H1 (cell line): ENCODE results near the gene LAMP5. TPM values are rescaled to one million over a fixed set of nuclear protein-coding genes. Genes with fewer than 3 reads are reported as not detected.

Experiments used
- CTCF ChIA-PET: fragments of 300-600 bp; sonication (Branson Sonifier 250); formaldehyde crosslinking; loops from one replicate; lab custom pipeline; 2021; ENCODE audit not compliant: partially characterized antibody; lab: Charles Lee
- POLR2A ChIA-PET: fragments of 300-600 bp; sonication (Branson Sonifier 250); formaldehyde crosslinking; loops from one replicate; lab custom pipeline; 2021; ENCODE audit warnings: inconsistent platforms; ENCODE audit not compliant: partially characterized antibody; lab: Charles Lee
- DNase-seq, 2 experiments: peaks; one replicate each; pipeline versions ENCODE4 v3.0.0 to v3.0.0-alpha.2; 2010 to 2022; ENCODE audit warnings: low spot score in 2 of 2, low read depth in 1 of 2, mixed read lengths in 1 of 2
- FAIRE-seq: peaks from 2 replicates; lab custom pipeline; 2011; peaks lifted over from hg19 to GRCh38; lab: Jason Lieb, UNC
- H2AFZ ChIP-seq: 2 replicates; pipeline ENCODE4 v1.8.1; 2012; ENCODE audit warnings: low read length, inconsistent platforms
- H2AK5ac ChIP-seq: 2 replicates; pipeline ENCODE4 v1.6.1; 2013; ENCODE audit warnings: low read depth, low read length
- H2BK120ac ChIP-seq: replicated peaks from 2 replicates; pipeline ENCODE3; 2013; ENCODE audit warnings: low read depth, low read length, inconsistent platforms
- H2BK12ac ChIP-seq: 2 replicates; pipeline ENCODE4 v1.6.1; 2013; ENCODE audit warnings: low read depth, low read length
- H2BK15ac ChIP-seq: 2 replicates; pipeline ENCODE4 v1.6.1; 2013; ENCODE audit warnings: low read length
- H2BK20ac ChIP-seq: 2 replicates; pipeline ENCODE4 v1.6.1; 2013; ENCODE audit warnings: low read length
- H2BK5ac ChIP-seq: 2 replicates; pipeline ENCODE4 v1.6.1; 2013; ENCODE audit warnings: low read depth, low read length
- H3K14ac ChIP-seq: 2 replicates; pipeline ENCODE4 v1.6.1; 2013; ENCODE audit warnings: inconsistent platforms; ENCODE audit not compliant: insufficient read length
- H3K18ac ChIP-seq: 2 replicates; pipeline ENCODE4 v1.6.1; 2013; ENCODE audit warnings: low read length; ENCODE audit errors: extremely low read depth
- H3K23ac ChIP-seq: 2 replicates; pipeline ENCODE4 v1.6.1; 2013; ENCODE audit warnings: inconsistent platforms; ENCODE audit not compliant: insufficient read length
- H3K23me2 ChIP-seq: 2 replicates; pipeline ENCODE4 v1.6.1; 2013; ENCODE audit warnings: low read depth, low read length
- H3K27ac ChIP-seq: 2 replicates; pipeline ENCODE4 v1.6.1; 2011; ENCODE audit warnings: low read depth, low read length, inconsistent platforms
- H3K27me3 ChIP-seq, 4 experiments: replicated peaks in 1 of 4; 1 replicate in 1 of 4; 2 replicates in 3 of 4; pipeline versions ENCODE4 v1.6.1 to v1.8.1; 2011 to 2013; ENCODE audit warnings: low read length in 3 of 4, mild to moderate bottlenecking in 3 of 4, inconsistent platforms in 2 of 4, mixed read lengths in 2 of 4, moderate library complexity in 1 of 4; ENCODE audit not compliant: control insufficient read depth in 3 of 4, insufficient read depth in 3 of 4; ENCODE audit errors: extremely low read depth in 1 of 4
- H3K36me3 ChIP-seq, 4 experiments: 2 replicates each; pipeline versions ENCODE4 v1.6.1 to v1.8.1; 2011 to 2013; ENCODE audit warnings: mild to moderate bottlenecking in 4 of 4, low read length in 3 of 4, moderate library complexity in 2 of 4, control low read depth in 1 of 4, inconsistent platforms in 1 of 4; ENCODE audit not compliant: insufficient read depth in 4 of 4, control insufficient read depth in 2 of 4
- H3K4ac ChIP-seq: replicated peaks from 2 replicates; pipeline ENCODE3; 2013; ENCODE audit warnings: low read length, low read depth, mixed read lengths, inconsistent platforms; ENCODE audit not compliant: insufficient read length
- H3K4me1 ChIP-seq, 4 experiments: replicated peaks in 1 of 4; 1 replicate in 1 of 4; 2 replicates in 3 of 4; pipeline versions ENCODE4 v1.6.1 to v1.8.1; 2011 to 2013; ENCODE audit warnings: low read length in 3 of 4, inconsistent platforms in 2 of 4, mixed read lengths in 1 of 4; ENCODE audit not compliant: insufficient read depth in 4 of 4, control insufficient read depth in 3 of 4
- H3K4me2 ChIP-seq, 2 experiments: 2 replicates each; pipeline versions ENCODE4 v1.6.1 to v1.8.1; 2011 to 2013; ENCODE audit warnings: low read depth in 2 of 2, low read length in 2 of 2, control low read depth in 1 of 2, inconsistent platforms in 1 of 2, mild to moderate bottlenecking in 1 of 2; ENCODE audit not compliant: insufficient read depth in 1 of 2
- H3K4me3 ChIP-seq, 4 experiments: fragments of 200-600, 300-600 bp in 1 of 4; sonication (generic), shearing (Covaris generic), sonication (Bioruptor Twin) in 1 of 4; 2 replicates each; pipeline versions ENCODE4 v1.5.1 to v1.8.1; 2011 to 2016; ENCODE audit warnings: low read length in 4 of 4, low read depth in 3 of 4, control low read depth in 2 of 4, inconsistent platforms in 2 of 4, mild to moderate bottlenecking in 2 of 4, mixed read lengths in 1 of 4, moderate library complexity in 1 of 4; ENCODE audit not compliant: insufficient read depth in 2 of 4; ENCODE audit errors: extremely low read depth in 1 of 4
- H3K56ac ChIP-seq: replicated peaks from 2 replicates; pipeline ENCODE3; 2013; ENCODE audit warnings: low read depth, mild to moderate bottlenecking, mixed read lengths, low read length, inconsistent platforms; ENCODE audit not compliant: insufficient read length
- H3K79me1 ChIP-seq: 2 replicates; pipeline ENCODE4 v1.6.1; 2013; ENCODE audit warnings: low read depth, low read length, control low read depth
- H3K79me2 ChIP-seq, 2 experiments: 2 replicates each; pipeline versions ENCODE4 v1.6.1 to v1.8.1; 2012 to 2013; ENCODE audit warnings: low read length in 2 of 2, mild to moderate bottlenecking in 2 of 2, inconsistent platforms in 1 of 2; ENCODE audit not compliant: insufficient read depth in 2 of 2, control insufficient read depth in 1 of 2
- H3K9ac ChIP-seq, 4 experiments: replicated peaks in 1 of 4; 1 replicate in 1 of 4; 2 replicates in 3 of 4; pipeline versions ENCODE4 v1.6.1 to v1.8.1; 2011 to 2013; ENCODE audit warnings: low read depth in 3 of 4, low read length in 3 of 4, control low read depth in 2 of 4, mild to moderate bottlenecking in 2 of 4, moderate library complexity in 2 of 4, inconsistent platforms in 1 of 4; ENCODE audit errors: extremely low read depth in 1 of 4
- H3K9me3 ChIP-seq, 2 experiments: 2 replicates each; pipeline versions ENCODE4 v1.6.1 to v1.8.1; 2012 to 2013; ENCODE audit warnings: mild to moderate bottlenecking in 2 of 2, moderate library complexity in 2 of 2, control low read depth in 1 of 2, inconsistent platforms in 1 of 2, low read depth in 1 of 2, low read length in 1 of 2, mixed read lengths in 1 of 2; ENCODE audit not compliant: insufficient read depth in 2 of 2
- H4K20me1 ChIP-seq, 2 experiments: replicated peaks in 1 of 2; 2 replicates each; pipeline versions ENCODE3 to v1.8.1; 2011 to 2013; ENCODE audit warnings: inconsistent platforms in 2 of 2, low read length in 2 of 2, mild to moderate bottlenecking in 1 of 2; ENCODE audit not compliant: insufficient read depth in 2 of 2, control insufficient read depth in 1 of 2
- H4K5ac ChIP-seq: 2 replicates; pipeline ENCODE4 v1.6.1; 2013; ENCODE audit warnings: low read length, low read depth, mixed read lengths, inconsistent platforms; ENCODE audit not compliant: insufficient read length
- H4K8ac ChIP-seq: 2 replicates; pipeline ENCODE4 v1.8.0; 2013; ENCODE audit warnings: mild to moderate bottlenecking, moderate library complexity, low read length, inconsistent platforms; ENCODE audit not compliant: insufficient read depth; ENCODE audit errors: extremely low read depth
- H4K91ac ChIP-seq: replicated peaks from 2 replicates; pipeline ENCODE3; 2013; ENCODE audit warnings: low read length, mixed read lengths, inconsistent platforms; ENCODE audit not compliant: insufficient read length
- BRCA1 ChIP-seq: IDR thresholded peaks from 2 replicates; pipeline ENCODE4 v1.6.1; 2012; ENCODE audit warnings: low read depth, low read length, improper control_type of control experiment
- CEBPB ChIP-seq: IDR thresholded peaks from 2 replicates; pipeline ENCODE4 v1.6.1; 2012; ENCODE audit warnings: low read depth, low read length
- FOSL1 ChIP-seq: IDR thresholded peaks from 2 replicates; pipeline ENCODE4 v1.6.1; 2011; ENCODE audit warnings: mild to moderate bottlenecking, low read depth, low read length, moderate library complexity; ENCODE audit not compliant: insufficient read depth
- GABPA ChIP-seq: IDR thresholded peaks from 2 replicates; pipeline ENCODE4 v1.6.1; 2011; ENCODE audit warnings: mild to moderate bottlenecking, low read length, moderate library complexity, borderline replicate concordance; ENCODE audit not compliant: insufficient read depth
- KDM1A ChIP-seq: fragments of 200-600, 300-600 bp; sonication (generic); IDR thresholded peaks from 2 replicates; pipeline ENCODE4 v1.7.1; 2016; ENCODE audit warnings: mild to moderate bottlenecking, low read length, borderline replicate concordance
- POLR2A ChIP-seq, 2 experiments: IDR thresholded peaks; 1 replicate in 1 of 2; 2 replicates in 1 of 2; pipeline ENCODE4 v1.6.1; 2011; ENCODE audit warnings: low read depth in 2 of 2, low read length in 2 of 2, mild to moderate bottlenecking in 2 of 2; ENCODE audit errors: control extremely low read depth in 1 of 2
- POLR2AphosphoS5 ChIP-seq: IDR thresholded peaks from 2 replicates; pipeline ENCODE4 v1.6.1; 2011; ENCODE audit warnings: low read depth, low read length
- RNF2 ChIP-seq: fragments of 200-900, 300-1000 bp; sonication (generic); IDR thresholded peaks from 2 replicates; pipeline ENCODE4 v1.7.1; 2016; ENCODE audit warnings: borderline replicate concordance, low read depth, mild to moderate bottlenecking, antibody characterized with exemption, low read length; ENCODE audit not compliant: poor library complexity, severe bottlenecking; ENCODE audit errors: missing control alignments
- SIX5 ChIP-seq: IDR thresholded peaks from 2 replicates; pipeline ENCODE4 v1.6.1; 2011; ENCODE audit warnings: mild to moderate bottlenecking, low read depth, low read length
- SUZ12 ChIP-seq: fragments of 200-600 bp; sonication (generic); IDR thresholded peaks from 2 replicates; pipeline ENCODE4 v1.6.1; 2012; ENCODE audit warnings: mild to moderate bottlenecking, inconsistent platforms, low read length, moderate library complexity, mixed read lengths
- WGBS, 2 experiments: shearing (Covaris generic) in 1 of 2; methylation state at CpG; one replicate each; pipeline versions ENCODE4 v1.1.6 to v1.1.7; 2013 to 2015; ENCODE audit warnings: low lambda C conversion rate in 2 of 2, mixed read lengths in 2 of 2, inconsistent platforms in 1 of 2, low coverage in 1 of 2, missing lambda C conversion rate in 1 of 2; ENCODE audit not compliant: insufficient replicate concordance in 2 of 2, insufficient coverage in 1 of 2, insufficient read length in 1 of 2; ENCODE audit errors: extremely low coverage in 1 of 2, missing lambda C conversion rate in 1 of 2; 5-methylcytosine and 5-hydroxymethylcytosine counted together
- polyA plus RNA-seq, 7 experiments: library from polyadenylated mRNA; depleted of rRNA in 3 of 7; stranded (reverse) in 5 of 7; unstranded in 2 of 7; fragments of >200 nt in 5 of 7; fragments of 200-250 nt in 2 of 7; gene quantifications; 1 replicate in 5 of 7; 2 replicates in 1 of 7; 4 replicates in 1 of 7; pipeline versions ENCODE4 v1.2.1 to v1.2.3, GENCODE V29; 2011 to 2013; ENCODE audit warnings: missing spikeins in 2 of 7, mixed read lengths in 2 of 7
- total RNA-seq: library from RNA; stranded (reverse); fragmentation: NEBNext Ultra II Directional; extraction: Animal tissue kit (Norgen Biotek cat#: 25700); gene quantifications from 2 replicates; pipeline ENCODE4 v1.2.1, GENCODE V29; 2021
- TF ChIP-seq, protein P1 (sequence below): IDR thresholded peaks from 2 replicates; pipeline ENCODE4 v1.6.1; 2012; ENCODE audit warnings: inconsistent platforms
- TF ChIP-seq, protein P2 (sequence below): IDR thresholded peaks from 2 replicates; pipeline ENCODE4 v1.6.1; 2012; ENCODE audit warnings: low read length, inconsistent platforms

LAMP5 gene
- total and polyA plus RNA-seq, 2 of the 8 experiments (the other 6 are each of a cell fraction or from before 2014, with no cell fraction given): 0.22 to 1.9 TPM

DNA sequence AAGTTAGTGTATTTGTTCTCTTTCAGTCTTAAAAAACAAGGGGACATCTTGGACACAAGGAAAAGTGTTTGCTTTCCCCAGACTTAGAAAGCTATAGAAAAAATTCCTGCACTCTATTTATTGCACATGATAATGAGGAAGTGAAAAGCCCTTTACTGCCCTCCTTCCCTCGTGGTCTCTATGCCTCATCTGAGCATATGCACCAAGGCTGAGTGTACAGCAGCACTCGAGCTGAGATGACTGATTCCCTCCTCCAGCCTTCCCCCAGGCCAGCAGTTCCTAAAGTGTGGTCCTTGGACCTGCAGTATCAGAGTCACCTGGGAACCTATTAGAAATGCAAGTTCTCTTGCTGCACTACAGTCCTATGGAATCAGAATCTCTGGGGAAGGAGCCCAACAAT lies 14.3 kb upstream of the LAMP5 start:
- POLR2A ChIA-PET: no interaction called here
- no peak for DNase-seq
- WGBS, 2 experiments: 82% methylated on average over 2 of the region's 2 CpGs; no CpG with 5 or more reads in 1 of the 2 experiments
- Histone ChIP-seq H3K18ac (no peak overlapping the region), H3K14ac (no peak overlapping the region), H2BK120ac (no peak overlapping the region), H4K20me1 (no peaks in the 10 kb centered on the region), H2BK12ac (no peak overlapping the region), H2BK20ac (no peak overlapping the region), H3K4me3 (no peak overlapping the region), H3K4ac (no peak overlapping the region), H4K91ac (no peak overlapping the region), H3K27me3 (peaks cover 0 to 10% (median 7%) of the 10 kb centered on the region in 4 experiments; a peak in 6 of 7 replicates), H3K23ac (no peak overlapping the region), H2AK5ac (no peak overlapping the region), H3K23me2 (no peaks in the 10 kb centered on the region), H3K9me3 (no peaks in the 10 kb centered on the region; a peak in 1 of 4 replicates), H3K36me3 (no peaks in the 10 kb centered on the region), H3K79me1 (no peaks in the 10 kb centered on the region), H3K56ac (no peak overlapping the region), H4K5ac (no peak overlapping the region), H3K79me2 (no peaks in the 10 kb centered on the region), H3K9ac (no peak overlapping the region), H3K4me2 (no peak overlapping the region), H2AFZ (no peak overlapping the region), H4K8ac (no peak overlapping the region), H2BK15ac (no peak overlapping the region), H3K4me1 (no peaks in the 10 kb centered on the region; a peak in 1 of 7 replicates), H2BK5ac (no peak overlapping the region), H3K27ac (no peak overlapping the region)
- FAIRE-seq: no peak
- CTCF ChIA-PET: interaction anchor here (1.2 to 2.3 kb wide), 7 partner anchors 18 to 117 kb away, joined by 3 to 9 read pairs (median 6); no protein-coding TSS in a partner anchor
- TF ChIP-seq GABPA (no peak), SIX5 (no peak), FOSL1 (no peak), KDM1A (no peak), RNF2 (no peak), SUZ12 (no peak), POLR2A (IDR thresholded peaks at IDR 0.05; ENCODE audit: control extremely low read depth in 1 of 2, low read depth in 2 of 2, low read length in 2 of 2) (no peak), CEBPB (no peak), POLR2AphosphoS5 (no peak), BRCA1 (no peak)
- TF ChIP-seq, protein P1, sequence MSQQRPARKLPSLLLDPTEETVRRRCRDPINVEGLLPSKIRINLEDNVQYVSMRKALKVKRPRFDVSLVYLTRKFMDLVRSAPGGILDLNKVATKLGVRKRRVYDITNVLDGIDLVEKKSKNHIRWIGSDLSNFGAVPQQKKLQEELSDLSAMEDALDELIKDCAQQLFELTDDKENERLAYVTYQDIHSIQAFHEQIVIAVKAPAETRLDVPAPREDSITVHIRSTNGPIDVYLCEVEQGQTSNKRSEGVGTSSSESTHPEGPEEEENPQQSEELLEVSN: no peak
- TF ChIP-seq, protein P2, sequence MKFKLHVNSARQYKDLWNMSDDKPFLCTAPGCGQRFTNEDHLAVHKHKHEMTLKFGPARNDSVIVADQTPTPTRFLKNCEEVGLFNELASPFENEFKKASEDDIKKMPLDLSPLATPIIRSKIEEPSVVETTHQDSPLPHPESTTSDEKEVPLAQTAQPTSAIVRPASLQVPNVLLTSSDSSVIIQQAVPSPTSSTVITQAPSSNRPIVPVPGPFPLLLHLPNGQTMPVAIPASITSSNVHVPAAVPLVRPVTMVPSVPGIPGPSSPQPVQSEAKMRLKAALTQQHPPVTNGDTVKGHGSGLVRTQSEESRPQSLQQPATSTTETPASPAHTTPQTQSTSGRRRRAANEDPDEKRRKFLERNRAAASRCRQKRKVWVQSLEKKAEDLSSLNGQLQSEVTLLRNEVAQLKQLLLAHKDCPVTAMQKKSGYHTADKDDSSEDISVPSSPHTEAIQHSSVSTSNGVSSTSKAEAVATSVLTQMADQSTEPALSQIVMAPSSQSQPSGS: no peak
